H4 (cell line): Measurements from ENCODE around the gene LARP6. TPM values are rescaled to one million over a fixed set of nuclear protein-coding genes. Genes with fewer than 3 reads are reported as not detected.
A peak's percentile ranks its signal among the peaks of the same experiment; 100 is the strongest.
"Not testable (repeated sequence)": the region's sequence is repeated elsewhere in the genome, so short reads cannot be mapped to it uniquely, and the experiment has no call there.

Experiments
- DNase-seq: peaks from one replicate; pipeline ENCODE4 v3.0.0-alpha.2; 2015; ENCODE audit warnings: low spot score
- total RNA-seq: library from RNA; depleted of rRNA; stranded (reverse); fragments of >200 nt; shearing (Covaris generic); gene quantifications from 2 replicates; pipeline ENCODE4 v1.2.3, GENCODE V29; 2014; rRNA removed

Gene LARP6
- 45.5 and 52.9 TPM in 2 replicates for total RNA-seq

DNA sequence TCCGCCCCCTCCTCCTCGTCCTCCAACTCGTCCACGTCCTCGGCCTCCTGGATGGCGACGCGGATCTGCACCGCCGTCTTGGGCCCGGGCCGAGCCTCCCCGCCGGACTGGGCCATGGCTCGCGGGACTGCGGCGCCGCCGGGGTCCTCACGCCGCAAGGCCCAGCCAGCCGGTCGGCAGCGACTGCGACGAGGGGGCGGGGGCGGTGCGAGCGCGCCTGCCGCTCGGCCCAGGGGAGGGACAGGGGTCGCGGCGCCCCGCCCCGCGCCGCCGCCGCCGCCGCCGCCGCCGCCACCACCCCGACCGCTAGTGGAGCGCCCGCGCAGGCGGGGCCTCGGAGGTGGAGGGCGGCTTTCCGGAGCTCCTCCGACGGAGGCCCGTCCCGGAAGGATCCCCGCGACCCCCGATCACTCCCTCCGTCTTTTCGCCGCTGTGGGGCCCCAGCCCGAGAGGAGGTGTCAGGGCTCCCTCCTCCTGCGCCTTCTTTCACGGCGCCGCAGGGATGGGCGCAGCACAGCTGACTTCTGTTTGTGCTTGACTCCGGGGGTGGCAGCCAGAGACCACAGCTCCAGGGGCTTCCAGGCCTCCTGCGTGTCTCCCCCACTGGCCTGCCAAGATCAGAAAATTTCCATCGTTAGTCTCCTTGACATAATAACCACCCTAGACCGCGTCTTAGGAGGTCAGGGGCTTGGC, at the start of gene LARP6:
Gene LARP6, minus strand, starts transcription at position 185 of the 693 bp plus-strand sequence. Its CDS starts 69 bp downstream, at position 116.
- no peak for DNase-seq

DNA sequence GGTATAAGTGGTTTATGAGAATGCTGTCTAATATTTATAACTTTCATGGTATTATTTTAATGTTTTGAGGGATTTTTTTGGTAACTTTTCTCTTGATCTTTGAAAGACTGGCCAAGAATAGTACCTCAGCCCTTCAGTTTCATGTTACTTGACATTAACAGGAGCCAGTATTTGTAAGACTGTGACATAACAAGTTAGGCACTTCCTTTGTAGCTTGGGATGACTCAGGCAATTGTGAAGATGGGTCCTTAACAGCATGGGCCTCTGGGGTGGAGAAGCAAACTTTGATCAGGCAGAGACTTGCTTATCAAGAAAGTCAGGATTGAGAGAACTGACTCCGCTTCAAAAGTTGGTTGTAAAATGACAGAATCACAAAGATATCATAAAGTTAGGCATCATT, 48.1 kb upstream of the LARP6 start:
- DNase-seq = peak; percentile 32

DNA sequence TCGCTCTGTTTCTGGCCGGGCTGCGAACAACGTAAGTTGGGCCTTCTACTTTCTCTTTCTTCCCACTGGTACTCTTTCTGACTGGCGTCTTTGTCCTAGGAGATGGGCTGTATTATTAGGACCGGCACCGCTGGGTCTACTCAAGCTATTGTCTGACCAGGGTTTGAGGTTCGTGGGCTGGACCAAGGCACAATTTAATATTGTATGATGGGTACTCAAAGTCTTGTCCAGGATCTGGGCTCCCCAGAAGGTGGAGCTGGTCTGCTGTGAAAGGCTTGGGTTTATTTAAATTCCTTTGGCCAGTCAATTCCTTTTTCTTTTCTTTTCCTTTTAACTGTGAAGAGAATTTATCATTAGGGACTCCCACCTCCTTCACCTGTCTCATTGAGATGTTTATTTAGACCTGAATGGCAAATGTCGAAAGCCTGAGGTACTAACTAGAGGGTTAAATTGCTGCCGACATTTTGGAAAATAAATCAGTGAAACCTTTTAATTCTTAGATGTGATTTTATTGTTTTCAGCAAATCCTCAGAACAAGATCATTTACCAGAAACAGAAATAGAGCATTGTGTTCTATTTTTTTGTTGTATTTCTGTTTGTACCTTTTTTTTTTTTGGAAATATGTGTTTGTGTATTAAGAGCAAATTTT, 39.1 kb upstream of the LARP6 start:
- peak; percentile 46 for DNase-seq

DNA sequence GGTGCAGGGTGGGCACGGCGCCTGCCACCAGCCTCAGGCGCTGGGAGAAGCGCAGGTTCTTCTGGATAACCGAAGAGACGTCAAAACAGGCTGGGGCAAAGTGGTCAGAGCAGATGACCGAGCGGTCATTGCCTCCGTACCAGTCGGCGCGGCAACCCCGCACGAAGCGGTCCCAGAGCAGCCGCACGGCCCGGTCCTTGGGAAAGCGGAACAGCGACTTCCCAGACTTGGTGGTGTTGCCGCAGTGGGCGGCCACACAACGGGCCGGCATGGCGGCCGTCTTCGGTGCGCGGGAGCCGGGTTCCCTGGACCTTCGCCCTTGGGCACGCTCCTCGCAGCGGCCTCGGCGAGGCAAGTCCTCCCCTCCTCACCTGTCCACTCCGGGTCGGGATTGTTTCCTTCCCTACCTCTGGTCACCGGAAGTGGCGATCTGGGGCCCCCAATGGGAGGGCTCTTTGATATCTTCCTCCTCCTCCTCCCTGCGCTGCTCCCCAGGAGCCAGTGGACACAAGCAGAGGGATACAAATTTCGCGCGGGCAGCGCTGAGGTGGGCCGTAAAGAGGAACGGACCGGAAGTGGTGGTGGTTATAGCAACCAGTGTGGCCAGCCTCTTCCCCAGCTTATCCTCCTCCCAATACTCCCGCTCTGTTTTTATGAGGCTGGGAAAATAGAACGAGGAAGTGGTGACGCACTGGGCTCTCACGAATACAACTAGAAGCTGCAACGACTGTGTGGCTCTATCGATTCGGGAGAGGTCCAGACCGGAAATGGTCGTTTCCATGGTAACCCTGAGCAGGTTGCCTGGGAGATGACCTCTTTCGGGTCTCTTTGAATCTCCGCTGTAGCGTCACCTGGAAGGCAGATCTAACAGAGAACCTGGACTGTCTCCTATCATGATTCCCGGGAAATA, 38.3 kb upstream of the LARP6 start, which contains the start of the genes LRRC49 and THAP10:
Gene LRRC49, plus strand, starts transcription at position 825 of the 910 bp plus-strand sequence. Its CDS starts 69 bp downstream, at position 894.
Gene THAP10, minus strand, starts transcription at position 432 of the 910 bp plus-strand sequence. Its CDS starts 161 bp downstream, at position 271.
- DNase-seq = peak; percentile 96

DNA sequence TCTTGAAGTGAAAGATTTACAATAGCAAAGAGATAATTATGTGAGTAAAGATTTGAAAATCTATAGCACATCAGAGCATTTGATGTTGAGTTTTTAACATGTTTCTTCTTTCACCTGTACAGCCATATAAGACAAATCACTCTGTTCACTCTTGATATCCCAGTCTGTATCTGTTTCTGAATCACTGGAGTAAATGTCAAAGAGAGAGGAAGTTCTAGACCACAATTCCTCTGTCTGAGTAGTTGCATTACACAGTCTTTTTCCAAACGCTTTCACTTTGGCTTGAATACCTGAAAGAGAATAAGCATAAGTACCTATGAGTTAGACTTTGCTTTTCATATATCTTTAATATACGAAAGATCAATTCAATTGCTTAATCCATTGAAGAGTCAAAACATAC, 28.4 kb upstream of the LARP6 start:
- DNase-seq = no peak

DNA sequence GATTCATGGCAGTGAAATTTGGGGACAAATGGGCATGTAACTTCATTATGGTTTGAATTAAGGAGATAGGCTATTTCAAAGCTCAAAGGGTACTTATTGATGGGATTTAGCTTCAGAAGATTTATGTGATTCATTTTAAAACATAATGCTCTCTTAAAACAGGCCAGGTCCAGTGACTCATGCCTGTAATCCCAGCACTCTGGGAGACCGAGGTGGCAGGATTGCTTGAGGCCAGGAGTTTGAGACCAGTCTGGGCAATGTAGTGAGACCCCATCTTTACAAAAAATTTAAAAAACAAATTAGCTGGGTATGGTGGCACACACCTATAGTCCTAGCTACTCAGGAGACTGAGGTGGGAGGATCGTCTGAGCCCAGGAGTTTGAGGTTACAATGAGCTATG, 26.8 kb upstream of the LARP6 start:
- DNase-seq = no peak

DNA sequence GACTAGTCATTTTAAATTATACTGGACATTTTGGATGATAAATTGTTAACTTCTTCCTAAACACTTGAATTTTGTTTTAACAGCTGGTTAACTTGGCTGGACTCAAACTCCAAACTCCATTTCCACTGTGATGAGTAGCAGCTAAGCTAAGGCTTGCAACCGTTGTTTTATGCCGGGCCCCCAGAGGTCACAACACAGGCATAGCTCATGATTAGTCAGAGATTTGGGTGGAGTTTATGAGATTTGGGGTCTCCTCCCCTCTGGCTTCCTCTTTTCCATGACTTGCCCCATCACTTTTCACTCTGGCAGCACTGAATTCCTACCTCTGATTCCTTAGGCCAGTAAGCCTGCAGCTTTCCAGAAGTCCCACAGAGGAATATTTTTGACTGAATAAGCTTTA, 25.4 kb upstream of the LARP6 start:
- no peak for DNase-seq

DNA sequence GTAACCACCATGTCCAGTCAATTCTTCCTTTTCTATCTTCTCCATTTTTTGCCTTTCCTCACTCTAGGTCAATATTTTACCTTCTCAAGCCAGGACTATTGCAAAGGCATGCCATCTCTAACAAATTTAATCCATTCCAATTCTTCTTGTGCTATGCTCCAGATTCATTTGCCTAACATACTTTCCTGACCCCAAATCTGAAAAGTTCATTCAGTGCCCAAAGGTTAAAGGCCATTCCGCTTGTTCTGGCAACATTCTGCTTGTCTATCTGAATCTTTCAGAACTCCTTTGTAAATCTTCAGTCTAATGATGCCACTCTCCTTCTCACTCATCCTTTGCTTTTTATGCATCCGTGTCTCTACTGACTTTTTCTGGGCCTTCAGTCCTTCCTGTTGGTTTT, 22.7 kb upstream of the LARP6 start:
- DNase-seq = no peak

DNA sequence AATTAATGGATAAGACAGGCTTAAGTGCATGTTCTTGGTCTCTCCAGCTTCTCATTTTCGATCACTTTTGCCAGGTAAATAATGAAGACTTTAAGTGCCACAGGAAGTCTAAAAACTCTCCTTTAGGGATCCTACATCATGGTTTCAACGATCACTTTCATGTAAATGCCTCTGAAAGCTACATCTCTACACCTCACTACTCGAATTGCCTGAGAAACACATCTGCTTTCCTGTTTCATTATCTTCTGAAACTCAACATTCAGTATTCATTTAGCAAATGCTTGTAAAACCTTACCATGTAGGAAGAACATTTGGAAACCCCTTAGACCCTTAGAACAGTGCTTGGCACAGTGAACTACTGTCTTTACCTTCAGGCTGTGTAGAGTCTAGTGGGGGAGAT, 22.1 kb upstream of the LARP6 start:
- no peak for DNase-seq

DNA sequence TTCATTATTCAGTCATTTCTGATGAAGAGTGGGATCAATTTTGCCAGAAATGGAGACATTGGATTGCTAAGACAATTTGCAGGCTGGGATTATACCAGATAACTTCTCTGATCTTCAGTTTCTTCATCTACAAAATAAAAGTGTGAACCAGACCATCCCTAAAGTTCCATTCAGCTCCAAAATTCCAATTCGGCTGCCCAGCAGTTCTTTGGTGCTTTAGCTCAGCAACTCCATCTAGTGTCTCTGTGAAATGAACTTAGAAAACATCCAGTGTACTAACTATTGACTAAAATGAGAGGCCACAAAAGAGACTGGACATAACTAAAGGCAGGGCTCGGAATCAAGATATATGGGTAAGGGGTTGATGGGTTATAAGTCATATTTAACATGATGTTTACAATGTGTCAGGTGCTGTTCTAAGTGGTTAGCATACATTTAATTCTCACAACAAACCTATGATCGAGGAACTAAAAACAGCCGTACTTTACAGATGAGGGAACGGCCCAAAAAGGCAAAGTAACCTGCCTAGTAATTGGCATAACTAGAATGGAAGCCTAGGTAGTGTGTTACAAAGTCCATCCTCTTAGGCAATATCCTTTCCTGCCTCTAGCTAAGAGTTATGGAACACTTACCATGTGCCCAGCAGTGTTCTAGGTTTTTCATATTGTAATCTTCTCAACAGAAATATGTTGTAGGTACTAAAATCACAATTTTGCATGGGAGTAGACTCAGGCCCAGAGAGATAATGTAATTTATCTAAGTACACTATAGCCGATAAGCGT, 21.2 kb upstream of the LARP6 start:
- no peak for DNase-seq

DNA sequence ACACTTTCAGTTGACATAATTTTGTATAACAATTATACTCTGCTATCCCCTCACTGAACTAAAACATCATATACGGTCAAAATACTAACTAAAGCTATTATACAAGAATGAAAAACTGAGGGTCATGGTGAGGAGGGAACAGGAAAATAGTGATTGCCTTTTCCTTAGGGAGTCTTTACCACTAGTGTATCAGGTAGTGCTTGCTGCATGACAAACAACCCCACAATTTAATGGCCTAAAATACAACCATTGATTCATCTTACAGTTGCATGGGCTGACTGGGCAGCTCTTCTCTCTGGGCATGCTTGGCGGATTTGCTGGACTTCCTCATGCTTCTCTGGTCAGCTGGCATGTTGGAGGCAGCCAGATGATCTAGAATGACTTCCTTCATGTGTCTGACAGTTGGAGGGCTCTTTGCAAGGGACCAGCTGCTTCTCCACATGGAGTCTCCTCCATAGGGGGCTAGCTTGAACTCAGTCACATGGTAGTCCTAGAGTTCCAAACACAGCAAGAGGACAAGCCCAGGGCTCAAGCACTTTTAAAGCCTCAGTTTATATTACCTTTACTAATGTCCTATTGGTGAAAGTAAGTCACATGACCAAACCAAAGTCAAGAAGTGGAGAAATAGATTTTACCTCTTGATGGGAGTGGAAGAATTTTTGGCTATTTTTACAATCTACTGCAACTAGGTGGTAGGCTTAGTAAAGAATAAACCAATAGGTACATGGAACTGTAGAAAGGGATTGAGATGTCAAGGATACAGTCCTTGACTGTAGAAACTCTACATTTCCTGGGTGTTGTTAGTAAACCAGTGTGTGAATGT, 19.5 kb upstream of the LARP6 start:
- DNase-seq = no peak

DNA sequence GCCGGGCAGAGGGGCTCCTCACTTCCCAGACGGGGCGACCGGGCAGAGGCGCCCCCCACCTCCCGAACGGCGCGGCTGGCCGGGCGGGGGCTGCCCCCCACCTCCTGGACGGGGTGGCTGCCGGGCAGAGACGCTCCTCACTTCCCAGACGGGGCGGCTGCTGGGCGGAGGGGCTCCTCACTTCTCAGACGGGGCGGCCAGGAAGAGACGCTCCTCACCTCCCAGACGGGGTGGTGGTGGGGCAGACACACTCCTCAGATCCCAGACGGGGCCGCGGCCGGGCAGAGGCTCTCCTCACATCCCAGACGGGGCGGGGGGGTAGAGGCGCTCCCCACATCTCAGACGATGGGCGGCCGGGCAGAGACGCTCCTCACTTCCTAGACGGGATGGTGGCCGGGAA, 17.5 kb upstream of the LARP6 start:
- DNase-seq = not testable (repeated sequence)

DNA sequence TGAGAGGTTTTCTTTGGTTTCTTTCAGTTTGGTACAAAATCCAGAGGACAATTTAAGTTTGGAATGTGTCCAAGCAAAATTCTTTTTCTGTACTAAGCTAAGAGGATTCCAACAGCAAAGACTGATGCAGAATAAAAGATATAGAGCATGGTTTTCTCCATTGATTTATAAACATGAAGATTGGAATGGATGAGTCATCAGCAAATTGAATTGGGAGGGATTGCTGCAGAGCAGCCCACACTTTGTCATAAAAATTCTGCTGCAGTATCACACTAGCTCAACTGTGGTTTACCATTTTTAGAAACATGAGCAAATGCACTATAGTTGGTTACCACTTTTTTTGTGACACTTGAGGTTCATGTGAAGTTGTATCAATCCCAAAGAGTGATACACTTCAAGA, 16.1 kb upstream of the LARP6 start:
- DNase-seq = peak; percentile 42

DNA sequence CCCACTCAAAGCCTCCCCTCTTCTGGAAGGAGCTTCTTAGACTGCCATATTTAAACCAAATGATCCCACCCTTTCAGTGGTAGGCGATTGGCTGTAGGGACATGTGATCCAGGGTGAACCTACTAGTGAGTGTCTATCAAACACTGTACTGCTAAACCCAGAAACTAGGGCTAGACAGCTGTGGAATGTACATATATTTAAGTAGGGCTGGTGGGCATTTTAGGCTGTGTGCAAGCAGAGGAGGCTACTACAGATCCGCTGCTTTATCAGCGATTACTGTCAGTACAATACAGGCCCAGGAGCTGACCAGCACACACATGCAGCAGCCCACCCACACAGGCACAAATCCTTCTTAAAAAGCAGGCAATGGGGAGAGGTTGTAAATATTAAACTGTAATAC, 15.4 kb upstream of the LARP6 start:
- no peak for DNase-seq

DNA sequence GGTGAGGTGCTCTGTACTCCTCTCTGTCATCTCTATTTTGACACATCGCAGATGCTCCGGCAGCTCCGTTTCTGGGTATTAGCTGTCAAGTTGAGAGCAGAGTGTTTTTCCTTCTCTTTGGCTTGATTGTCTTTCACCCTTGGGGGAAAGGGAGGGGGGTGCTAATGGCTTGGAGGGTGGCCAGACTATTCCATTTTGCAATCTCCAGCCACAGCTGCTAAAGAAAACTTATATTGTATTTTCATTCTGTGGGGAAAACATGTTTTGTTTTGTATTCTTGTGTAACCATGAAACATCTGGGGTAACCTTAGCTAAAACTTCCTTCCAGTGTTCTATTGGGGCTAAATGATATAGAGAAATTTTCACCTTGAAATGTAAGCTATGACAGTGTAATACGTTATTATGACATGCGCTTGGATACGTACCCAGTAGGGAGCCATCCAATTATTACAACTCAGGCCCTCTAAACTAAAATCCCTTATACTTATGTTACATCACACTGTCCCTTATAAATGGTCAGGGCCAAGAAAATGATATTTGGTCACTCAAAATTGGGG, 14.0 kb upstream of the LARP6 start:
- DNase-seq = no peak

DNA sequence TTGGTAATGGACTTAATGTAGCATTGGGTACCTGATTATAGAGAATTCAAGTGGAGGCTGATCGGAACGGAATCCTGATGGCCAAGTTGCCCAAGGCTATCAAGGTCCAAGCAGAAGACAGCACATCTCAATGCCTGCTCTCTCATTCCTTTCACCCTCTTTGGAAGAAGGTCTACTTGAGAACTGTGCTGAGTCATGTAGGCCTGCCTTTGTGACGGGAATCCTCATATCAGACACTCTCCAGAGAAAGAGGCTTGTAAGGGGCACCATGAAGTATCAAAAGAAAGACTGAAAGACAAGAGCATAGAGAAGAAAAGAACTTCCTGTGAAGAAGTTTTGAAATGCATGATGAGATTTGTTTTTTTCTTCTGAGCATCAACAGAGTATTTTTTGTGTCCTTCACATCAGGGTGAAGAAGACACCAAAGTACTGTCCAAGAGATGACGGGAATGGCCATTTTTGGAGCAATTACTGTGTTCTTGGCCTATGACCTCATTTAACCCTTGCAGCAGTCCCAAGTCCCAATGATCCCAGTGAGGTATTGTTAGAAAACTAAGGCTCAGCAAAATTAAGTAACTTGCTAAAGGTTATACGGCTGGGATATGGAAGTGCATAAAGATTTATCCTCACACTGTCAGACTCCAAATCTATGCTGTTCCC, 13.2 kb upstream of the LARP6 start:
- DNase-seq = no peak

DNA sequence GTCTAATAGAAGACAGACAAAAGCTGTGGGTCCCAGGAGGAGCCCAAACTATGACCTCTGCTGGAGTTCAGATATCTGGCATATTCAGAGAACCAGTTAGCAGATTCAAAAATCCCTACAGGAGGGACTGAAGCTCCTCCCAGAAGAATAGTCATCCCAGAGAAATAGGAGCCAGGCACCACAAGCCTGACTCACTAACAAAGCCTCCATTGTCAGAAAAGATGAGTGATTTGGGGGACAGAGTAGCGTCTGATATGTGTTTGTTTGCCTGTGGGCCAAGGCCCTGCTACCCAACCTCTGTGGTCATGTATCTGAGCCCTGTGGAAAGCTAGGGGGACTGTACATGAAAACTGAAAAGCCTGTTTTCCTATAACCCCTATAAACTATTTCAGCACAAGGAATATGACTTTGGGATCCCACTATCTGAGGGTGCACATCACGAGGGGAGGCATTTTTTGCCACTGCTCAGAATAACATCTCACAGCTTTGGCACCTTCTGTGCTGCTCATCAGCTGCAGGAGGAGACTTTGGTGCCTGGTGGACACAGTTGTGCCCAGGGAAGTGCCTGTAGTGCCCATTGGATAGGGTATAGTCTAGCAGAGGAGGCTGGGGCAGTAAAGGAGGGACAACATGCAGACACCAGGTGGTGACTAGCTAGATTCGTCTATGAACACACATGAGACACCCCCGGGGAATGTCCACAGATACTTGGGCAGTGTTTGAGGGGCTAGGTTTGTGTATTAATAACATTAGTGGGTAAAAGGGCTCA, 9.7 kb upstream of the LARP6 start:
- peak; percentile 66 for DNase-seq

DNA sequence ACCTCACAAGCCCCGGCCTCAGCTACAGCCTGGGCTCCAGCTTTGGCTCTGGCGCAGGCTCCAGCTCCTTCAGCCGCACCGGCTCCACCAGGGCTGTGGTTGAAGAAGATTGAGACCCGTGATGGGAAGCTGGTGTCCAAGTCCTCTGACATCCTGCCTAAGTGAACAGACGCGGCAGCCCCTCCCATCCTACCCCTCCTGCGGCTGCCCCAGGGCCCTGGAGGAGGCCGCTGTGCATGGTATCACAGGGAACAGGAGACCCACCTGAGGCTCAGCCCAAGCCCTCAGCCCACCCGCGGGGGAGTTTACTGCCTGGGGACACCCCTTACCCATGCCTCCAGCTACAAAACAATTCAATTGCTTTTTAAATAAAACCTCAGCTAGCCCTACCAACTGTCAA, 6.0 kb upstream of the LARP6 start:
- DNase-seq = no peak
